IPS-NIHi11 (cell line): ENCODE measurements around the gene ARHGEF6.
"Not testable (repeated sequence)": the region's sequence is repeated elsewhere in the genome, so short reads cannot be mapped to it uniquely, and the experiment has no call there.

Source experiments
- DNase-seq: peaks from one replicate; pipeline ENCODE4 v3.0.0; 2012; ENCODE audit warnings: mixed read lengths, low spot score

The ARHGEF6 gene

DNA sequence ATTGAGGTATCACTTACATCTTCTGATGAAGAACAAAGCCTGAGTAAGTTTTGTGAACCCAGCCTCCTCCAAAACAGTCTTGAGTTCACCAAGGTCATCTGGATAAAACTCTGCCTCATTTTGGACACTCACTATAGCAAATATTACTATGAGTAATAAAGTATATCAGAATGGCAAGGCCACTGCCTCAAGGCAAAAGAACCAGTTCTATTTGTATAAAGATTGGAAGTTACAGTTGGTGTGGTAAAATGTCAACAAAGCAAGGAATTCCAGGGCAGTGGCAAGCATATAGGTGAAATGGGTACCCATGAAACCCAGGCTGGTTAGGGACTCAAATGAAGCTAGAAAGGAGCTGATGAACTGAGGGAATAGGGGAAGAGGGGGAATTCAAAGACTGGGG, 2.4 kb upstream of the ARHGEF6 start:
- no peak for DNase-seq

DNA sequence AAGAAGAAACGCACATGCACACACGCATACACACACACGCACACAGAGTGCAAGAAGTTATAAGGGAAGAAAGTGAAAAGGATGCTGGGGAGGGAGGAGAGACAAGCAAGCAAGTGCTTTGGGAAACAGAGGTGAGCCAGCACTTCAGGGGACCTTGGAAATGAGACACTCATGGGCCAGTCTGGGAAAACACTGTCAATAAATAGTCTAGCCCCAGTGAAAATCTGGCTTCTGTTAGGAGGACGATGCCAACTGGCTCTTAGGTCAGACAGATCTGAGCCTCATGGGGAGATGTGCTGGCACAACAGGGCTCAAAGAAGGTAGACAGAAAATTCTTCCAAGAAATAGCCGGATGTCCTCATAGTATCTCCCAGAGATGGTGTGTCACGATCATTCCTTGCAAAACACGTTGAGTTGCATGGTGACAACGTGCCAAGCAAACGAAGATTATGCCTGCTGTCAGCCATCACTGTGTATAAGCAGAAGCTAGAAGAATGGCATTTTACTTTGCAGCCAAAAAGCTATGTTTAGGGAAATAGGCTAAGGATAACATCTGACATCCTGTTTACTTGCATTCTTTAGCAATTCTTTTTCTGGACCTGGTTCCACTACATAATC, 557 bp upstream of the ARHGEF6 start:
- DNase-seq = no peak

DNA sequence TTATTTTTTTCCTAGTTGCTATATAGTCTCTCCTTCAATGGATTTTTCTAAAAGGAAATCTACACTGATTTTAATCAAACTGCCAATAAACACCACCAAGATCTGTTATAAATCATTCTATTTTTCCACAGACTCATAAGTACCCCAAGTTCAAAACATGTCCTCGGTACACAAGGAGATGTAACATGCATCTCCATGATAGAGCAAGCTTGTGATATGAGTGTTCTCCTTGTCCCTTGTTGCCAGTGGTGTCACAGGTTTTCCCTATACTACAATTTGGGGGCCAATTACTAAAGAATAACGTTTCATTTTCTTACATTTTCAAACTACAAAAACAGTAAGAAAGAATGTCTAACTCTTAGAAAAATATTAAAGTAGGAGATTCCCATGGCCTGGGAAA, 491 bp downstream of the ARHGEF6 start:
- DNase-seq = no peak

DNA sequence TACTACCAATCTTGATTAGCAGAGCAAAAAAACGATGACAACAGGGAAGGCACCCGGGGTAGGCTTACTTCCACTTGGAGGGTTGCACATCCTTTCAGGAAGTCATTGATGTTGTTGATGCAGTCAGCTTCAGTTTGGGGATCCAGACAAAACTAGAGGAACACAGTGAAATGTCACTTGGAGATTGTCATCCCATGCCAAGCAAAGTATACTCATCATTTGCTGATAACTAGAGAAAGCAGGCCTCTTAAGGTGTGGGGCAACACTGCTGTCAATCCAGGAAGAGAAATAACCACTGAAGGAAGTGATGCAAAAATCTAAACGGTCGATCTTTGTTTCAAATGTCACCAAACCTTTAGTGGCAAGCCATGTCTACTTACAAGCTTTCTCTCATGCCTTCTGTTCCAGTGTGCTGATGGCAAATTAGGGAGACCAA, 1.4 kb downstream of the ARHGEF6 start:
- no peak for DNase-seq

DNA sequence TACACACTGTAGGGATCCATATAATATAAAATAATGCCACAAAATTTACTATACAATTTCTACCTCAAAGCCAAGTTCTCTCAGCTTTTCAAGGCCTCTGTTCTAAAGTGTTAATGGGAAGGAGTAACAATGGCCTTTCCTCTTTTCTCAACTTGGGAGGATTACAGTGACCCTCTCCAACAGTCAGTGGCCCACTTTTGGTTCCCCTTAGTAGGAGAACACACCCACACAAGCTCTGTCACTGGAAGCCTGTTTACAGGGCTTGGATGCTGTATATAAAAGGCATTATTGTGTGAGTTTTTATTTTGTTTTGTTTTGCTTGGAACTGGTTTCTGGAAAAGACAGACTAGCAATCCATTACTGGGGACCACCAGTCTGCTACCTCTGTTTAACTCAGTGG, 1.8 kb downstream of the ARHGEF6 start:
- no peak for DNase-seq

DNA sequence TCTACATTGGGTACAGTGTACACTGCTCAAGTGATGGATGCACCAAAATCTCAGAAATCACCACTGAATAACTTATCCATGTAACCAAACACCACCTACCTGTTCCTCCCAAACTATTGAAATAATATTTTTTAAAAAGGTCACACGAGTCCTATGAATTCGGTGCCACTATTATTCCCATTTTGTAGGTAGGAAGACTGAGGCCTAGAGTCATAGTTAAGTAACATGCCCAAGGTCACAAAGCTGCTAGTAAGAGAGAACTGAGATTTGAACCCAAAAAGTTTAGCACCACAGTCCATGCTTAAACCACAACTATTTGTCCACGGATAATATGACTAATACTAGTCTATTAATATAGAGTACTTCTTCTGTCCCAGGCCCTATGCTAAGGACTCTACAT, 2.7 kb downstream of the ARHGEF6 start:
- DNase-seq = no peak

DNA sequence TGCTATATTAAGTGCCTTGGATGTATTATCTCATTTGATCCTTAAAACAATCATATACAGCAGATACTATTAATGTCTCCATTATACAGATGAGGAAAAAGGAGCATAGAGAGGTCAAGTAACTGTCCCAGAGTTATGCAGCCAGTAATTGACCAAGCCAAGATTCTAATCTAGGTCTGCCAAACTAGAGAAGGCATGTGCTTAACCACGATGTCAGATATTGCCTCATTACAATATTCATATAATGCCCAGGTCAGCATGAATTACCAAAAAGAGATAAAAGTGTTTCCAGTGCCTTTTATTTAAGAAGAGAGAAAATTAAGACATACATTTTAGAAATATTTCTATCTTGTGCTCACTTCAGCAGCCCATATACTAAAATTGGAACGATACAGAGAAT, 7.1 kb downstream of the ARHGEF6 start:
- DNase-seq = no peak

DNA sequence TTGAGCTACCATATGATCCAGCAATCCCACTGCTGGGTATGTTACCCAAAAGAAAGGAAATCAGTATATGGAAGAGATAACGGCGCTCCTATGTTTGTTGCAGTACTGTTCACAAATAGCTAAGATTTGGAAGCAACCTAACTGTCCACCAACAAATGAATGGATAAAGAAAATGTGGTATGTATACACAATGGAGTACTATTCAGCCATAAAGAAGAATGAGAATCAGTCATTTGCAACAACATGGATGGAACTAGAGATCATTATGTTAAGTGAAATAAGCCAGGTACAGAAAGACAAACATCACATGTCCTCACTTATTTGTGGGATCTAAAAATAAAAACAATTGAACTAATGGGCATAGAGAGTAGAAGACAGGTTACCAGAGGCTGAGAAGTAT, 8.9 kb downstream of the ARHGEF6 start:
- DNase-seq = not testable (repeated sequence)

DNA sequence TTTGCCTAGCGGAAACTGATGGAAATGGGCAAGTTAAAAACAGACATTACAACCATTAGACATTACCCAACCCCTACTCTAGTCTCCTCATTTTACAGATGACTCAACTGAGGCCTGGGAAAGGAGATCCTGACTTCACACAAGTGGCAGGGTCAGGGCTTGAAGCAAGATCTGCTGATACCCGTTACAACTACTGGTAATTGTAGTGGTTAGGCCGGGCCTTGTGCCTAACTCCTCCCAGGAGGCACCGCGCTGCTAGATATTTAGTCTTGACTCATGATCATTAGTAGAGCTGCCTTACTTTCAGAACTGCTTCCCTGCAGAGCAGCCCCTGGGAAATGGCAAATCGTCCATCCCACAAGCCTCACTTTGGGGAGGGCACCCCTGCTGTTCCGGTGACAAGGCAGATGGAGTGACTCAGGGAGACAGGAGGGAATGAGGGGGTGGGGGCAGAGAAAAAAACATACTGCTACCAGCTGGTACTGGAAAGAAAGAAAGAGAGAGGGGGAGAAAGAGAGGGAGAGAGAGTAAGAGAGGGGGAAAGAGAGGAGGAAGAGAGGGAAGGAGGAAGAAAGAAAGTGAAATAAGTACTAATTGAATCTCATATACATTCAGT, 12.2 kb downstream of the ARHGEF6 start:
- DNase-seq = peak; percentile 17

DNA sequence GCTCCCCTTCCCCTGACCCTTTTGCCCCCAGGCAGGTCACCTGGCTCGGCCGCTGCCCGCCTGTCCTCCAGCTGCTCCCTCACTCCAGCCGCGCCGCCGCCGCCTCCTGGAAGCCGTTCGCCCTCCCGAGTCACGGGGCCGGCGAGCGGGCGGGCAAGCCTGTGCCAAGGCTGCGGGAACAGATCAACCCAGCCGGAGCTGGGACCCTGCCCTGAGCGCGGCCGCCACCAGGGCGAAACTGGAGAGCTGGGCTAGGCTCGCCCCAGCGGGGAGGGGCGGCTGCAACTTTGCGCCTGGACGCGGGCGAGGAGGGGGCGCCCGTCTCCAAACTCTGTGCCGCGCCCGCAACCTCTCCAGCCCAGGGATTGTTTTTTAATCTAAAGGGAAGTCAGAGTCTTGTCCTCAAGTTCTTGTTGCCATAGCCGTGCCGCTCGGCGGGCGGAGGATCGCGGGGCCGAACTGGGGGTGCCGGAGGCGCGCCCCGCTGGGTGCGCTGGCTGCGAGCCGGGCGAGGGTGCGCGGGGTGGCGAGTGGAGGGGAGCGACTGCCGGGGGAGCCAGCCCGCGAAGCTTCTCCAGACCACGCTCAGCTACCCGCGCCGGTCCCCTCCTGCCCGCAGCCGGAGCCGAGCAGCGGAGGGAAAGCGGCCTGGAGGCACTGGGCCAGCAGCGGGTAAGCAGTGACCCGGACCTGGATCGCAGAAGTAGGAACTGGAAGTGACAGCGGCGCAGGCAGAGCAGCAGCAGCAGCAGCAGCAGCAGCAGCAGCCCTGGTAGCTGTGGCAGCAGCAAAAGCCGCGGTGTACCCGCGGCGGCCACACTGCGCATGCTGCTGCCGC, 13.4 kb downstream of the ARHGEF6 start:
- peak; percentile 75 for DNase-seq

DNA sequence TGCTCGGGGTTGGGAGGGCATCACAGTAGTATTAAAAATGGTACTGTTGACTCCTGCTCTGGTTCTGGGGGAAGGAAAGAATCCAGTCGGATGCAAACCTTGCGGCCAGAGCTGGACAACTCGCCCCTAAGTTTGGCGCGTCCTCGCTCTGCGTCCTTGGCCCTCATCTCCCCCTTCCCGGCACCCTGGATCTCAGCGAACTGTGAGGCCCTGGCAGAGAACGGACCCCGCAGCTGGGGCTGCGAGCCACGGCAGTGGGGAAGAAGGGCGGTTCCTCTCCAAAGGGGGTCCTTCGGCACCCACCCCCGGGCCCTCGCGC, 14.0 kb downstream of the ARHGEF6 start:
- no peak for DNase-seq

DNA sequence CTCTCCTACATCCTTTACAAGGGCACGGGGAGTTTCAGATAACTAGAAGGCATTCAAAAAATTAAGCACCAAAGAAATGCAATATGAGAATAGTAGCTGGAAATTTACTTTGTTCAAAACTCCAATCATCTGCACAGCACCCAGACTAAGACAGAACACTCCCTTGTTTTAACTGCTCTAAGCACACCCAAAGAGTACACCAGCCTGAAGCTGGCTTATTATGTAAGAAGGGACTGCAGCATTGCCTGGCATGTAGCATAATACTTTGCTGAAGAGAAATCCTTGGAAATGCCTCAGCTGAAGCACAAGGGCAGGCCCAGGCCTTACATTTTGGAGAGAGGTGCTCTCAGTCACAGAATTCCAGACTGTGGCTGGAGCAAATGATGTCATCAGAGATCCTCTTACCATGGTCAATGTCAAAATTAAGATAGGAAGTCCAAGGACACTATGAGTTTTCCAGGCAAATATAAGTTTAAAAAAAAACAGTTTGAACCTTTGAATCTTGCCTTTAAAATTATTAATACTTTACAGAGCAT, 14.8 kb downstream of the ARHGEF6 start:
- no peak for DNase-seq

DNA sequence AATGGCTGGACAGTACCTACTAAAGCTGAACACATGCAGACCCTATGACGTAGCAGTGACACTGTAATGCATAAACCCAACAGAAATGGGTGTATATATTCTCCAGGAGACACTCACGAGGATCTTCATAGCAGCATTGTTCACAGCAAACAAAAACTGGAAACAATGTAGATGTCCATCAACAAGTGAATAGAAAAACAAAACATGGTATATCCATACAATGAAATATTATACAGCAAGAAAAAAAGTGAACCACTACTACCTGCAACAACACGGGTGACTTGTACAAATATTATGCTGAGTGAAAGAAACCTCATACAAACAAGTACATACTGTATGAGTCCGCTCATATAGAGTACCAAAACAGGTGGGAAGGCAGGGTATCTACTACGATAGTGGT, 16.5 kb downstream of the ARHGEF6 start:
- DNase-seq = no peak

DNA sequence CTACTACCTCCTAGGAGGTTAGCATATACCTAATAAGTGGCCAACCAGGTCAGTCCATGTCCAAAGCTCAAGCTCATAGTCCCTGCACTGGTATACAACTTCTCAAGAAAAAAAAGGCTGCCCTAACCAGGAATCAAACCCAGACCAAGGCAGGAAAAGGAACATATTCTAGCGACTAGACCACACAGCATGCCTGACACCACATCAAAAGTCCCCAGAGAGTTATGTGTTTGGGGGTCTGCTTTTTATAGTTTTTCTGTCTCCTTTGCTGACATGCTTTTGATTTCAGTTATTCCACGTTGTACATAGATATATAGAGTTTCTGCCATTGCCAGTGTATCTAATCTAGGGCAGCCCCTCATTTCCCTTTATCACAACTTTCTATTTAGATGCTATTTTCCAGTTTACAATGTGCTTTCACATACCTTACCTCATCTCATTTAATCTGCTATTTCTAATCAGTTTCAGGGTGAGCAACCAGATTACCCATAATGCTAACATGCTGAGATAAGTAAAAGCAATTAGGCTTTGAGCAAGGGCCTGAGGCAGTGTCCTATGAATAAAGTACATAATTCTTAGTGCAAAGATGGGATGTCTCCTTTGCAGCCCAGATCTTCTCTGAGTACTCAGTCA, 17.8 kb downstream of the ARHGEF6 start:
- no peak for DNase-seq

DNA sequence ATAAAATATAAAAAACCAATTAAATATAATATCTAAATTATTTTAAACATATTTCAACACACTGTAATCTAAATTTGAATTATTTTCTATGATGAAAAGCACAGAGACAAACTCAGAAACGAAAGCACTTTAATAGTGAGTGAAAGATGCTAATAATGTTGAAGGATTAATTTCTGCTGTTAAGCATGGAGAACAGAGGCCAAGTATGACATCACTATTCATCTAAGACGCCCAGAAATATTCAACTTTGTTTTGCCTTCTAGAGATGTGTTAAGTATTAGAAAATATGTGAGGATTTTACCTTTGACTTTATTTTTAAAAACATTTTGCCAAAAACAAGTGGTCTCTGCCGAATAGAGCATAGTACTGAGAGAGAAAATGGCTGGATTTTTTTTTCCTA, 19.3 kb downstream of the ARHGEF6 start:
- no peak for DNase-seq

DNA sequence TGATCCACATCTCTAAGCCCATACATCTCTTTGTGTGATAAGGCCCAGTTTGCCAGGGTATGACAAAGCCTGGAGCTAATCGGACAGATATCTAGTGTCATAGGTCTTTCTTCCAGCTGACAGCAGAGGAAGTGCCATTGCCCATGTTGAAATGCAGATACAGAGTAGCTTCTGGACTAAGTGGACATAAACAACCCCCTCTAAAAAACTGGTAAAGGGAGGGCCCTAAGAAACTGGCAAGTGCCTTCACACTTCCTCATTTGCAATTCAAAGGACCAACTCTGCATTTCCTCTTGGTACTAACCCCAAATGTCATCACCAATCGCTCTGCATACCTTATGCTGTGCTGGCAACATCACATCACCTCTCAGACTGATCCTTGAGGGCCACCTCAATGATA, 20.8 kb downstream of the ARHGEF6 start:
- DNase-seq = peak; percentile 11

DNA sequence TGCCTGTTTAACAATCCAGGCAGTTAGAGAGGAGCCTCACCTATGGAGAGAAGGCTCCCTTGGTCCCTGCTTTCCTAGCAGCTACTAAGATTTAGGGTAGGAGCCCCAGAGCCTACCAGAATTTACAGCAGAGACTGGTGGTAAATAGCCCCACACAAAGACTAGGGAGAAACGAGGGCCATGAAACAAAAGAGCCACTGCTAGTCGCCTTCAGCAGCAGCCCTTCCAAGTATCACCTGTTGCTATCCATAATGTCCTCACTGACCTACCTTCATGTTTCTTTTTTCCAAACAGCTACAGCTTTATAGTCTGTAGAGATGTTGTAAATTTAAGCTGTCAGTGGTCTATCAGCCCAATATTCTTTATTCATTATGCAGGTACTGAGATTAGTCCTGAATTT, 25.3 kb downstream of the ARHGEF6 start:
- no peak for DNase-seq

DNA sequence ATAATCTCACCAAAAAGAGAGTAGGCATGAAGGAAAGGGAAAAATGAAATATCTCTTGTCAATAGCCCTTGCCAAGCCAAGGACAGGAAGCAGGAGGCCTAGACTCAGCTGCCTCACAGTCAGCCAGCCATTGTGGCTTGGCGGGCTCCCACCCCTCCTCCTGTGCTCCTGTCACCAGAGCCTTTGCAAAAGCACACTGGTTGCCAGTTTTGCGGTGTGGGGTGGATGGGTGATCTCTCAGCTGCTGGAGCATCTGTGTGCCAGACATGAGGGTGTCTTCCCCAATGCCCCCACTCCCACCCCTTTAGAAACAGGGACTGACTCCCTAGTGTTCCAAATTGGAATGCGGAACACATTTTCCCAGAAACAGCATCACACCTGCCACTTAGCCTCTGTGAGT, 26.1 kb downstream of the ARHGEF6 start:
- peak; percentile 17 for DNase-seq

DNA sequence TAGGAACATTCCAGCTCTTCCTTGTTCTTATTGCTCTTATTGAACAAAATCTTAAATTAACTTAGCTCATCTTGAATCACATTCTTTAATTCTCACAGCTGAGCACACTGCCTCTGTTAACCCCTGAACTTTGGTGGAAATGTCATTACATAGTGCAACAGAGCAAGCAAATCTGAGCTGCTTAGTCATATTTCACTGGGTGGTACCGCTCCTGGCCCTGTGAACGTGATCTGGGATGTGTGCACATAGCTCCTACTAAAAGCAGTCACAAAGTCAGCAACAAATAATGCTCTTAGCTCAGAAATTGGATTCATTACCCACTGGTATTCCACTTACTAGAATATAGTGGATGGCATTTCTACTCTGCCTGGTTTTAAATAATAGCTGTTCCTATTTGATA, 27.9 kb downstream of the ARHGEF6 start:
- no peak for DNase-seq

DNA sequence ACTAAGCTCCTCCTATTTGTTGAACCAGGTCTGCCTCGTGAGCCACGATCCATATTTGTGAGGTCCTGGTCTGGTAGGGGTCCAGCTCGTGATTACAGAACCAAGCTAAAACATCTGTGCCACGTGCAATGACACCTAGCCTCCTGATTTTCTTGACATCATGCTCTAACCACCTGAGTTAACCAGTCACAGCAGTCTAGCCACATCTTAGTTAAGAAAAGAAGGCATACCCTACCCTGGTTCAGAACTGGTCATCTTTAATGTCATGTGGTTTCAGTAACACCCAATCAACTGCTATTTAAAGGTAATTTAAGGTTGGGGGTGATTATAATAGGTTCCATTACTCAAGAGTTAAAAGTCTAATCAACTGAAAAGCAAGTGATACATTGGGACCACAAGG, 28.4 kb downstream of the ARHGEF6 start:
- DNase-seq = no peak

DNA sequence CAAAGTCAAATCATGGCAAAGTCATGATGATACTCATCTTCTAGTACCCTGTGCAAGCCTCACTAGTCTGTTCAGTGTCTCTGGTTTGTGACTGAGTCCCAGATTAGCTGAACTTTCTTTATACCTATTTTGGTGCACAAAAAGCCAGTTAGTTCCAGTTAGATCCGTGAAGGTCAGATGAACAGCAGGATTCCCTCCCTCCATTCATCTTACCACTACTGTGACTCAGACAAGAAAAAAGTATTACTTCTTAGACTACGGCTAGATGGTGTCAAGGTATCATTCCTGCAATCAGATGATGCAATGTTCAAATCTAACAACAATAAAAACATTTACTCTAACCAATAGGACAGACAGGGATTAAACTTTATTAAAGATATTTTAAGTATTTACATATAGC, 30.4 kb downstream of the ARHGEF6 start:
- DNase-seq = no peak
